GM12873 (cell line): ENCODE measurements around the gene COQ10A.

Source experiments
- CTCF ChIP-seq: IDR thresholded peaks from 2 replicates; pipeline ENCODE4 v1.5.1; 2012; ENCODE audit warnings: low read depth, mild to moderate bottlenecking, moderate library complexity, low read length, control low read depth; ENCODE audit not compliant: insufficient read depth; ENCODE audit errors: missing control alignments

COQ10A gene

GRCh38 chr12:56223571-56224101 lies 43.1 kb upstream of the COQ10A start:
- no peak for TF ChIP-seq CTCF

GRCh38 chr12:56224102-56224701 lies 42.5 kb upstream of the COQ10A start, which contains the start of gene NABP2:
TSS of gene NABP2 (plus strand) at chr12:56224342. CDS start at chr12:56224857, 515 bp downstream.
- peak; percentile 78 for TF ChIP-seq CTCF

GRCh38 chr12:56224954-56225353 lies 41.8 kb upstream of the COQ10A start:
- no peak for TF ChIP-seq CTCF

- no peak for TF ChIP-seq CTCF
Observed at GRCh38 chr12:56229082-56229481, 37.7 kb upstream of the COQ10A start.

- no peak for TF ChIP-seq CTCF
Observed at GRCh38 chr12:56229916-56230431, 36.8 kb upstream of the COQ10A start, which contains the start of gene SLC39A5. TSS of gene SLC39A5 (plus strand) at chr12:56230051. CDS start at chr12:56231275, 1,224 bp downstream.

GRCh38 chr12:56230432-56231183 lies 36.1 kb upstream of the COQ10A start:
- no peak for TF ChIP-seq CTCF

- no peak for TF ChIP-seq CTCF
Observed at GRCh38 chr12:56231184-56231582, 35.6 kb upstream of the COQ10A start.
